Measurements from ENCODE around the gene CYBC1. TPM values are rescaled to one million over a fixed set of nuclear protein-coding genes. Genes with fewer than 3 reads are reported as not detected.

The CYBC1 gene
- total RNA-seq, 1 experiment from 2014 or later, result 95.4 TPM

GRCh38 chr17:82494236-82495055 lies 43.9 kb upstream of the CYBC1 start:
- H3K36me3 ChIP-seq (ENCODE audit: control insufficient read depth in 1 of 2, insufficient read depth in 2 of 2, low read length in 2 of 2), result no peaks in the 10 kb centered on the region
- no peaks in the 10 kb centered on the region for H3K9me2 ChIP-seq (ENCODE audit: insufficient read depth)
- H3K4me3 ChIP-seq (replicated peaks in 1 of 2; ENCODE audit: low read depth in 1 of 2, low read length in 2 of 2), result peak overlapping the region in 1 of 2 experiments; percentile 9; a peak in 1 of 4 replicates
- ChIA-PET CTCF (interaction anchor here (1.0 to 1.6 kb wide), 6 partner anchors 9 to 63 kb away, joined by 3 to 8 read pairs (median 5); no protein-coding TSS in a partner anchor), RAD21 (ENCODE audit: low non-redundant PET in 1 of 2, low total read pairs in 2 of 2, uncharacterized antibody in 2 of 2, unreplicated experiment in 2 of 2) (interaction anchor here in 1 of 2 experiments (0.6 kb wide), 1 partner anchor 12 kb away, joined by 3 read pairs; no protein-coding TSS in a partner anchor), POLR2A (interaction anchor here (0.6 to 1.2 kb wide), 5 partner anchors 25 to 32 kb away, joined by 3 to 4 read pairs (median 3); partner anchors contain the start of gene FOXK2)
- no peaks in the 10 kb centered on the region for H3K79me2 ChIP-seq (ENCODE audit: insufficient read depth, low read length)
- no peak for TF ChIP-seq RAD21 (IDR thresholded peaks at IDR 0.05; ENCODE audit: low read depth)
- no peak for TF ChIP-seq ELF1 (IDR thresholded peaks at IDR 0.05; ENCODE audit: borderline replicate concordance, low read depth)
- TF ChIP-seq ZBTB33 (IDR thresholded peaks at IDR 0.05; ENCODE audit: extremely low read depth, insufficient replicate concordance, low read length), result peak; percentile 83
- TF ChIP-seq CTCF (IDR thresholded peaks at IDR 0.05 in 2 of 3, conservative IDR thresholded peaks at IDR 0.05 in 1 of 3; ENCODE audit: borderline replicate concordance in 1 of 3, insufficient read depth in 1 of 3, low read depth in 2 of 3, low read length in 2 of 3), result peak; percentile 88 to 97 (median 97)
- peak; percentile 55 for TF ChIP-seq SP1 (IDR thresholded peaks at IDR 0.05; ENCODE audit: low read depth)
- no peak for TF ChIP-seq TCF7L2 (IDR thresholded peaks at IDR 0.05; ENCODE audit: borderline replicate concordance, extremely low read depth, insufficient read depth, insufficient read length)
- TF ChIP-seq CBX3 (IDR thresholded peaks at IDR 0.05; ENCODE audit: low read depth), result peak; percentile 99
- TF ChIP-seq ATF3 (IDR thresholded peaks at IDR 0.05), result peak; percentile 100
- peak; percentile 77 for TF ChIP-seq YY1 (IDR thresholded peaks at IDR 0.05; ENCODE audit: extremely low read depth, insufficient replicate concordance, low read depth, low read length)
- peak; percentile 53; the same call in 1 of the 2 replicates for TF ChIP-seq POLR2AphosphoS5 (IDR thresholded peaks at IDR 0.05; ENCODE audit: low read depth, low read length)
- peak; percentile 79 for TF ChIP-seq MAX (IDR thresholded peaks at IDR 0.05)
- peak; percentile 39 for TF ChIP-seq POLR2A (IDR thresholded peaks at IDR 0.05; ENCODE audit: borderline replicate concordance, extremely low read depth, insufficient read depth, insufficient read length)
- H3K27me3 ChIP-seq (ENCODE audit: insufficient read depth, low read length), result no peaks in the 10 kb centered on the region
- no peaks in the 10 kb centered on the region for H4K20me1 ChIP-seq (ENCODE audit: insufficient read depth)
- H3K27ac ChIP-seq (ENCODE audit: low read depth, low read length), result peak overlapping the region; percentile 76
- H2AFZ ChIP-seq (ENCODE audit: low read depth, low read length, poor library complexity, severe bottlenecking), result no peak overlapping the region
- H3K4me1 ChIP-seq (ENCODE audit: control insufficient read depth in 1 of 2, insufficient read depth in 2 of 2, low read length in 2 of 2), result peaks cover 39 to 53% of the 10 kb centered on the region in 2 experiments
- BruUV-seq (replicated peaks), result TSS peak; percentile 99
- no peaks in the 10 kb centered on the region for H3K9me3 ChIP-seq (ENCODE audit: control insufficient read depth in 1 of 2, insufficient read depth in 1 of 2, low read depth in 1 of 2, low read length in 2 of 2)
- ATAC-seq (peak; percentile 87), DNase-seq (ENCODE audit: low read depth, low spot score) (peak; percentile 97)
- H3K4me2 ChIP-seq (ENCODE audit: low read length), result peak overlapping the region; percentile 66
- intact Hi-C loops (cut with micrococcal nuclease), result loop anchor here (1.0 to 5.0 kb wide), 3 partner anchors 33 to 57 kb away; partner anchors contain the start of gene NARF
- peak overlapping the region; percentile 33 for H3K9ac ChIP-seq (ENCODE audit: low read length)

Data from HCT116 (cell line).